WTC11 (cell line): ENCODE results near the gene EGFL8. TPM values are rescaled to one million over a fixed set of nuclear protein-coding genes. Genes with fewer than 3 reads are reported as not detected.

ENCODE experiments used
- ATAC-seq: fragments of 200-7000 bp; cut with Tn5 transposase; 2 replicates; pipeline ENCODE4 v1.10.0; 2021; ENCODE audit warnings: mild to moderate bottlenecking, moderate library complexity
- CTCF ChIA-PET: fragments of 300-600 bp; sonication (Branson Sonifier 250); formaldehyde crosslinking; loops from one replicate; lab custom pipeline; 2021; ENCODE audit warnings: antibody characterized with exemption; lab: Charles Lee
- POLR2A ChIA-PET: fragments of 350-600 bp; sonication (Branson Sonifier 250); formaldehyde crosslinking; loops from one replicate; lab custom pipeline; 2021; ENCODE audit warnings: antibody characterized with exemption; lab: Charles Lee
- DNase-seq: peaks from one replicate; pipeline ENCODE4 v3.0.0; 2021; ENCODE audit warnings: low spot score
- H3K27ac Mint-ChIP-seq: 2 replicates; pipeline ENCODE4 v1.8.0; 2021; ENCODE audit warnings: mixed read lengths
- H3K27me3 Mint-ChIP-seq: 2 replicates; pipeline ENCODE4 v1.8.0; 2021; ENCODE audit warnings: low read depth, mild to moderate bottlenecking, moderate library complexity, mixed read lengths
- H3K36me3 Mint-ChIP-seq: 2 replicates; pipeline ENCODE4 v1.8.0; 2021; ENCODE audit warnings: mixed read lengths
- H3K4me1 Mint-ChIP-seq: 2 replicates; pipeline ENCODE4 v1.8.0; 2022; ENCODE audit warnings: mixed read lengths
- H3K4me3 Mint-ChIP-seq: 2 replicates; pipeline ENCODE4 v1.8.0; 2021; ENCODE audit warnings: mild to moderate bottlenecking, moderate library complexity, mixed read lengths
- H3K9me3 Mint-ChIP-seq: 2 replicates; pipeline ENCODE4 v1.8.0; 2021; ENCODE audit warnings: mixed read lengths
- ATF3 ChIP-seq: sonication (generic); formaldehyde crosslinking; conservative IDR thresholded peaks from 2 replicates; pipeline ENCODE4 v1.8.1; 2022; ENCODE audit warnings: mild to moderate bottlenecking, missing genetic modification reagents
- CBFB ChIP-seq: sonication (generic); formaldehyde crosslinking; IDR thresholded peaks from 2 replicates; pipeline ENCODE4 v1.8.1; 2022; ENCODE audit warnings: mild to moderate bottlenecking, low read depth, missing genetic modification reagents
- CREM ChIP-seq: sonication (generic); formaldehyde crosslinking; IDR thresholded peaks from 2 replicates; pipeline ENCODE4 v1.8.1; 2022; ENCODE audit warnings: mild to moderate bottlenecking, missing genetic modification reagents, moderate library complexity
- E2F4 ChIP-seq: sonication (generic); formaldehyde crosslinking; IDR thresholded peaks from 2 replicates; pipeline ENCODE4 v1.8.1; 2022; ENCODE audit warnings: low read depth, mild to moderate bottlenecking, moderate library complexity, missing genetic modification reagents, borderline replicate concordance
- ESRRA ChIP-seq: sonication (generic); formaldehyde crosslinking; IDR thresholded peaks from 2 replicates; pipeline ENCODE4 v1.8.1; 2022; ENCODE audit warnings: mild to moderate bottlenecking, missing genetic modification reagents, borderline replicate concordance
- GTF2I ChIP-seq: fragments of 250-450 bp; sonication (Bioruptor Pico); conservative IDR thresholded peaks from 2 replicates; pipeline ENCODE4 v1.4.0; 2021; ENCODE audit warnings: mild to moderate bottlenecking
- HMGA2 ChIP-seq: fragments of 250-450 bp; sonication (Bioruptor Pico); IDR thresholded peaks from 2 replicates; pipeline ENCODE4 v1.4.0; 2021; ENCODE audit warnings: mild to moderate bottlenecking, moderate library complexity
- JAZF1 ChIP-seq: fragments of 250-450 bp; sonication (Bioruptor Pico); IDR thresholded peaks from 2 replicates; pipeline ENCODE4 v1.9.0; 2021; ENCODE audit warnings: moderate library complexity, mild to moderate bottlenecking, inconsistent platforms
- MYBL2 ChIP-seq: sonication (generic); formaldehyde crosslinking; IDR thresholded peaks from 2 replicates; pipeline ENCODE4 v1.8.1; 2023; ENCODE audit warnings: mild to moderate bottlenecking, moderate library complexity, missing genetic modification reagents
- NFE2L1 ChIP-seq: sonication (generic); formaldehyde crosslinking; IDR thresholded peaks from 2 replicates; pipeline ENCODE4 v1.8.1; 2023; ENCODE audit warnings: missing genetic modification reagents
- NFYB ChIP-seq: sonication (generic); formaldehyde crosslinking; conservative IDR thresholded peaks from 2 replicates; pipeline ENCODE4 v1.8.0; 2022; ENCODE audit warnings: low read depth, missing genetic modification reagents
- PRDM15 ChIP-seq: sonication (generic); formaldehyde crosslinking; IDR thresholded peaks from 2 replicates; pipeline ENCODE4 v1.8.0; 2022; ENCODE audit warnings: missing genetic modification reagents
- PRRX2 ChIP-seq: fragments of 250-450 bp; sonication (Bioruptor Pico); IDR thresholded peaks from 2 replicates; pipeline ENCODE4 v1.8.0; 2021; ENCODE audit warnings: mild to moderate bottlenecking
- TCF7 ChIP-seq: sonication (generic); formaldehyde crosslinking; IDR thresholded peaks from 2 replicates; pipeline ENCODE4 v1.8.0; 2022; ENCODE audit warnings: mild to moderate bottlenecking, low read depth, missing genetic modification reagents, moderate library complexity
- TP53 ChIP-seq: sonication (generic); formaldehyde crosslinking; IDR thresholded peaks from 2 replicates; pipeline ENCODE4 v1.8.1; 2023; ENCODE audit warnings: mild to moderate bottlenecking, missing genetic modification reagents
- USF1 ChIP-seq: sonication (generic); formaldehyde crosslinking; IDR thresholded peaks from 2 replicates; pipeline ENCODE4 v1.8.0; 2022; ENCODE audit warnings: mild to moderate bottlenecking, missing genetic modification reagents
- ZMAT4 ChIP-seq: fragments of 250-450 bp; sonication (Bioruptor Pico); IDR thresholded peaks from 2 replicates; pipeline ENCODE4 v1.9.0; 2021; ENCODE audit warnings: mild to moderate bottlenecking
- ZNF138 ChIP-seq: sonication (generic); formaldehyde crosslinking; conservative IDR thresholded peaks from 2 replicates; pipeline ENCODE4 v1.8.1; 2022; ENCODE audit warnings: mild to moderate bottlenecking, moderate library complexity, missing genetic modification reagents
- ZNF416 ChIP-seq: fragments of 250-450 bp; sonication (Bioruptor Pico); IDR thresholded peaks from 2 replicates; pipeline ENCODE4 v1.9.0; 2021; ENCODE audit warnings: mild to moderate bottlenecking, inconsistent platforms
- ZNF671 ChIP-seq: fragments of 250-450 bp; sonication (Bioruptor Pico); IDR thresholded peaks from 2 replicates; pipeline ENCODE4 v1.8.0; 2021; ENCODE audit warnings: mild to moderate bottlenecking
- total RNA-seq: library from RNA; stranded (reverse); gene quantifications from 3 replicates; pipeline ENCODE4 v1.2.3, GENCODE V29; 2021
- TF ChIP-seq, protein P1 (sequence below): sonication (generic); formaldehyde crosslinking; IDR thresholded peaks from 2 replicates; pipeline ENCODE4 v1.8.1; 2023; ENCODE audit warnings: mild to moderate bottlenecking, missing genetic modification reagents, moderate library complexity
- TF ChIP-seq, protein P2 (sequence below): fragments of 200-600 bp; IDR thresholded peaks from 2 replicates; pipeline ENCODE4 v1.8.0; 2022; ENCODE audit warnings: antibody characterized with exemption
- TF ChIP-seq, protein P3 (sequence below): sonication (generic); formaldehyde crosslinking; IDR thresholded peaks from 2 replicates; pipeline ENCODE4 v1.8.1; 2022; ENCODE audit warnings: missing genetic modification reagents, borderline replicate concordance

EGFL8 gene
- total RNA-seq, 1 experiment from 2014 or later: 17.5 TPM

- POLR2A ChIA-PET: interaction anchor here (1.9 kb wide), 1 partner anchor 17 kb away, joined by 25 read pairs; the partner anchor contains the start of genes AGPAT1 and RNF5
- H3K9me3 Mint-ChIP-seq: no peaks in the 10 kb centered on the region
- ATAC-seq: no peak
- DNase-seq: no peak
- peaks cover 57% of the 10 kb centered on the region for H3K4me1 Mint-ChIP-seq
- peak overlapping the region; percentile 99 for H3K27ac Mint-ChIP-seq
- TF ChIP-seq, protein P1, sequence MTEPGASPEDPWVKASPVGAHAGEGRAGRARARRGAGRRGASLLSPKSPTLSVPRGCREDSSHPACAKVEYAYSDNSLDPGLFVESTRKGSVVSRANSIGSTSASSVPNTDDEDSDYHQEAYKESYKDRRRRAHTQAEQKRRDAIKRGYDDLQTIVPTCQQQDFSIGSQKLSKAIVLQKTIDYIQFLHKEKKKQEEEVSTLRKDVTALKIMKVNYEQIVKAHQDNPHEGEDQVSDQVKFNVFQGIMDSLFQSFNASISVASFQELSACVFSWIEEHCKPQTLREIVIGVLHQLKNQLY (CRISPR knock-in tag): no peak
- TF ChIP-seq ZNF416: no peak
- no peak for TF ChIP-seq ATF3 (CRISPR knock-in tag)
- TF ChIP-seq, all 79 proteins: peak for 0
- Mint-ChIP-seq H3K4me3 (peak overlapping the region; percentile 95), H3K27me3 (peaks cover 3% of the 10 kb centered on the region; the same call in 1 of the 2 replicates), H3K36me3 (no peaks in the 10 kb centered on the region)
- CTCF ChIA-PET: interaction anchor here (1.6 kb wide), 1 partner anchor 46 kb away, joined by 11 read pairs; no protein-coding TSS in a partner anchor
These were observed 30.0 kb downstream of the EGFL8 start for GRCh38 chr6:32194388-32194787.

GRCh38 chr6:32194825-32195651, 30.6 kb downstream of the EGFL8 start:
- ChIA-PET POLR2A (interaction anchor here (0.6 to 1.9 kb wide), 12 partner anchors 10 to 922 kb away, joined by 3 to 25 read pairs (median 4); partner anchors contain the start of genes AGPAT1, FKBPL, PRRT1 and RNF5), CTCF (interaction anchor here (0.6 to 1.8 kb wide), 33 partner anchors 9 to 758 kb away, joined by 3 to 30 read pairs (median 6); partner anchors contain the start of genes AGPAT1, EHMT2, FKBPL and HLA-DMA)
- Mint-ChIP-seq H3K36me3 (no peaks in the 10 kb centered on the region), H3K4me3 (peak overlapping the region; percentile 95), H3K27ac (peak overlapping the region; percentile 99), H3K9me3 (no peaks in the 10 kb centered on the region), H3K4me1 (peaks cover 57% of the 10 kb centered on the region), H3K27me3 (peaks cover 3% of the 10 kb centered on the region; the same call in 1 of the 2 replicates)
- DNase-seq (no peak), ATAC-seq (no peak)
- no peak for TF ChIP-seq ZMAT4 (CRISPR knock-in tag)
- TF ChIP-seq, protein P2, sequence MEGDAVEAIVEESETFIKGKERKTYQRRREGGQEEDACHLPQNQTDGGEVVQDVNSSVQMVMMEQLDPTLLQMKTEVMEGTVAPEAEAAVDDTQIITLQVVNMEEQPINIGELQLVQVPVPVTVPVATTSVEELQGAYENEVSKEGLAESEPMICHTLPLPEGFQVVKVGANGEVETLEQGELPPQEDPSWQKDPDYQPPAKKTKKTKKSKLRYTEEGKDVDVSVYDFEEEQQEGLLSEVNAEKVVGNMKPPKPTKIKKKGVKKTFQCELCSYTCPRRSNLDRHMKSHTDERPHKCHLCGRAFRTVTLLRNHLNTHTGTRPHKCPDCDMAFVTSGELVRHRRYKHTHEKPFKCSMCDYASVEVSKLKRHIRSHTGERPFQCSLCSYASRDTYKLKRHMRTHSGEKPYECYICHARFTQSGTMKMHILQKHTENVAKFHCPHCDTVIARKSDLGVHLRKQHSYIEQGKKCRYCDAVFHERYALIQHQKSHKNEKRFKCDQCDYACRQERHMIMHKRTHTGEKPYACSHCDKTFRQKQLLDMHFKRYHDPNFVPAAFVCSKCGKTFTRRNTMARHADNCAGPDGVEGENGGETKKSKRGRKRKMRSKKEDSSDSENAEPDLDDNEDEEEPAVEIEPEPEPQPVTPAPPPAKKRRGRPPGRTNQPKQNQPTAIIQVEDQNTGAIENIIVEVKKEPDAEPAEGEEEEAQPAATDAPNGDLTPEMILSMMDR: peak; percentile 4; the same call in 1 of the 2 replicates
- TF ChIP-seq GTF2I (CRISPR knock-in tag): no peak
- TF ChIP-seq USF1 (CRISPR knock-in tag): no peak
- TF ChIP-seq HMGA2: no peak
- TF ChIP-seq TCF7 (CRISPR knock-in tag): no peak
- TF ChIP-seq, protein P3, sequence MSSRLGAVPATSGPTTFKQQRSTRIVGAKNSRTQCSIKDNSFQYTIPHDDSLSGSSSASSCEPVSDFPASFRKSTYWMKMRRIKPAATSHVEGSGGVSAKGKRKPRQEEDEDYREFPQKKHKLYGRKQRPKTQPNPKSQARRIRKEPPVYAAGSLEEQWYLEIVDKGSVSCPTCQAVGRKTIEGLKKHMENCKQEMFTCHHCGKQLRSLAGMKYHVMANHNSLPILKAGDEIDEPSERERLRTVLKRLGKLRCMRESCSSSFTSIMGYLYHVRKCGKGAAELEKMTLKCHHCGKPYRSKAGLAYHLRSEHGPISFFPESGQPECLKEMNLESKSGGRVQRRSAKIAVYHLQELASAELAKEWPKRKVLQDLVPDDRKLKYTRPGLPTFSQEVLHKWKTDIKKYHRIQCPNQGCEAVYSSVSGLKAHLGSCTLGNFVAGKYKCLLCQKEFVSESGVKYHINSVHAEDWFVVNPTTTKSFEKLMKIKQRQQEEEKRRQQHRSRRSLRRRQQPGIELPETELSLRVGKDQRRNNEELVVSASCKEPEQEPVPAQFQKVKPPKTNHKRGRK (CRISPR knock-in tag): no peak
- TF ChIP-seq ESRRA (CRISPR knock-in tag): no peak
- TF ChIP-seq TP53: no peak
- peak; percentile 77 for TF ChIP-seq PRDM15 (CRISPR knock-in tag)
- TF ChIP-seq E2F4 (CRISPR knock-in tag): no peak
- TF ChIP-seq ZNF671 (CRISPR knock-in tag): no peak
- TF ChIP-seq CREM (CRISPR knock-in tag): no peak
- no peak for TF ChIP-seq NFE2L1 (CRISPR knock-in tag)
- TF ChIP-seq MYBL2 (CRISPR knock-in tag): peak; percentile 23; the same call in 1 of the 2 replicates
- TF ChIP-seq ZNF138 (CRISPR knock-in tag): no peak
- TF ChIP-seq JAZF1: no peak
- no peak for TF ChIP-seq PRRX2 (CRISPR knock-in tag)
- no peak for TF ChIP-seq CBFB
- peak; percentile 49 for TF ChIP-seq NFYB (CRISPR knock-in tag)
